ENCODE results near the gene ASTN2.

GRCh38 chr9:116940614-116941215 is 474.1 kb downstream of the ASTN2 start:
- TF ChIP-seq CTCF (IDR thresholded peaks at IDR 0.05; ENCODE audit: extremely low read depth in 1 of 2, insufficient read depth in 1 of 2, low read depth in 1 of 2, low read length in 2 of 2) (no peak), JUN (IDR thresholded peaks at IDR 0.05; ENCODE audit: borderline replicate concordance, insufficient read depth, insufficient read length, low read depth) (no peak), MYC (IDR thresholded peaks at IDR 0.05; ENCODE audit: low read depth, low read length) (no peak), POLR2A (IDR thresholded peaks at IDR 0.05; ENCODE audit: low read depth, low read length) (no peak)

Data from endothelial cell of umbilical vein (primary cell).